Lower leg skin (tissue), 3 donors: ENCODE data around the gene ABL2.

Experiments
- POLR2A ChIP-seq, 2 donors: fragments of 450-650 bp; IDR thresholded peaks; one replicate each; pipeline ENCODE4 v1.6.1; 2016 to 2017; ENCODE audit warnings: antibody characterized with exemption in 2 of 2, mild to moderate bottlenecking in 1 of 2, moderate library complexity in 1 of 2
- TF ChIP-seq, protein P1 (sequence below), 3 donors: fragments of 450-650 bp; IDR thresholded peaks; one replicate each; pipeline ENCODE4 v1.5.1; 2016; ENCODE audit warnings: antibody characterized with exemption in 3 of 3, mild to moderate bottlenecking in 3 of 3, moderate library complexity in 2 of 3

DNA sequence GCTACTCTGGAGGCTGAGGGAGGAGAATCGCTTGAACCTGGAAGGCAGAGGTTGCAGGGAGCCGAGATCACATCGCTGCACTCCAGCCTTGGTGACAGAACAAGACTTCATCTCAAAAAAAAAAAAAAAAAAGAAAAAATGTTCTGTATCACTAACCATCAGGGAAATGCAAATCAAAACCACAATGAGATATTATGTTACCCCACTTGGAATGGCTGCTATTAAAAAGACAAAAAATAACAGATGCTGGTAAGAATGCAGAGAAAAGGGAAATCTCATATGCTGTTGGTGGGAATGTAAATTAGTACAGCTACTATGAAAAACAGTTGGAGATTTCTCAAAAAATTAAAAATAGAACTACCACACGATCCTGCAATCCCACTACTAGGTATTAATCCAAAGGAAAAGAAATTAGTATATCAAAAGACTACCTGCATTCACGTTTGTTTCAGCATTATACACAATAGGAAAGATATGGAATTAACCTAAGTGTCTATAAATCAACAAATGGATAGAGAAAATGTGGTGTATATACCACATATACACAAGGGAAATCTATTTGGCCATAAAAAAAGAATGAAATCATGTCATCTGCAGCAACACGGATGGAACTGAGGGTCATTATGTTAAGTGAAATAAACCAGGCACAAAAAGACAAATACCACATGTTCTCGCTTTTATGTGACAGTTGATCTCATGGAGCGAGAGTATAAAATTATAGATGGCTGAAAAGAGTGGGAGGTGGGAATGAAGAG is 62.6 kb downstream of the ABL2 start:
- TF ChIP-seq, protein P1, sequence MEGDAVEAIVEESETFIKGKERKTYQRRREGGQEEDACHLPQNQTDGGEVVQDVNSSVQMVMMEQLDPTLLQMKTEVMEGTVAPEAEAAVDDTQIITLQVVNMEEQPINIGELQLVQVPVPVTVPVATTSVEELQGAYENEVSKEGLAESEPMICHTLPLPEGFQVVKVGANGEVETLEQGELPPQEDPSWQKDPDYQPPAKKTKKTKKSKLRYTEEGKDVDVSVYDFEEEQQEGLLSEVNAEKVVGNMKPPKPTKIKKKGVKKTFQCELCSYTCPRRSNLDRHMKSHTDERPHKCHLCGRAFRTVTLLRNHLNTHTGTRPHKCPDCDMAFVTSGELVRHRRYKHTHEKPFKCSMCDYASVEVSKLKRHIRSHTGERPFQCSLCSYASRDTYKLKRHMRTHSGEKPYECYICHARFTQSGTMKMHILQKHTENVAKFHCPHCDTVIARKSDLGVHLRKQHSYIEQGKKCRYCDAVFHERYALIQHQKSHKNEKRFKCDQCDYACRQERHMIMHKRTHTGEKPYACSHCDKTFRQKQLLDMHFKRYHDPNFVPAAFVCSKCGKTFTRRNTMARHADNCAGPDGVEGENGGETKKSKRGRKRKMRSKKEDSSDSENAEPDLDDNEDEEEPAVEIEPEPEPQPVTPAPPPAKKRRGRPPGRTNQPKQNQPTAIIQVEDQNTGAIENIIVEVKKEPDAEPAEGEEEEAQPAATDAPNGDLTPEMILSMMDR (IDR thresholded peaks at IDR 0.05) = no peak
- no peak for TF ChIP-seq POLR2A (IDR thresholded peaks at IDR 0.05)
